IMR-90 (cell line): Measurements from ENCODE around the gene IFI27L2.

Experiments
- CEBPB ChIP-seq: IDR thresholded peaks from 2 replicates; pipeline ENCODE4 v1.6.1; 2012; ENCODE audit warnings: low read depth, low read length, improper control_type of control experiment
- CTCF ChIP-seq: conservative IDR thresholded peaks from 2 replicates; pipeline ENCODE4 v1.5.1; 2012; ENCODE audit warnings: mild to moderate bottlenecking, low read depth, low read length, improper control_type of control experiment
- MAZ ChIP-seq: IDR thresholded peaks from 2 replicates; pipeline ENCODE4 v1.6.1; 2012; ENCODE audit warnings: low read depth, mild to moderate bottlenecking, low read length, improper control_type of control experiment, moderate library complexity, borderline replicate concordance
- MXI1 ChIP-seq: IDR thresholded peaks from 2 replicates; pipeline ENCODE4 v1.6.1; 2012; ENCODE audit warnings: low read depth, mild to moderate bottlenecking, low read length, moderate library complexity, borderline replicate concordance
- NFE2L2 ChIP-seq: fragments of 150-350 bp; IDR thresholded peaks from 2 replicates; pipeline ENCODE4 v1.6.1; 2016; ENCODE audit warnings: low read depth, mild to moderate bottlenecking, low read length
- POLR2A ChIP-seq: IDR thresholded peaks from 2 replicates; pipeline ENCODE4 v1.6.1; 2012; ENCODE audit warnings: mild to moderate bottlenecking, low read depth, low read length
- RAD21 ChIP-seq: IDR thresholded peaks from 2 replicates; pipeline ENCODE4 v1.6.1; 2012; ENCODE audit warnings: low read length, improper control_type of control experiment
- RFX5 ChIP-seq: IDR thresholded peaks from 2 replicates; pipeline ENCODE4 v1.8.0; 2012; ENCODE audit warnings: low read depth, mild to moderate bottlenecking, low read length, moderate library complexity
- SMC3 ChIP-seq: fragments of 150-350 bp; IDR thresholded peaks from 2 replicates; pipeline ENCODE4 v1.6.1; 2016; ENCODE audit warnings: low read depth, mild to moderate bottlenecking, antibody characterized with exemption, low read length, moderate library complexity
- USF2 ChIP-seq: fragments of 150-350 bp; IDR thresholded peaks from 2 replicates; pipeline ENCODE4 v1.6.1; 2017; ENCODE audit warnings: mild to moderate bottlenecking, antibody characterized with exemption, low read length, low read depth

GRCh38 chr14:94097091-94097490 lies 32.3 kb downstream of the IFI27L2 start:
- TF ChIP-seq CTCF: no peak
- no peak for TF ChIP-seq POLR2A
- no peak for TF ChIP-seq USF2
- no peak for TF ChIP-seq RAD21
- no peak for TF ChIP-seq NFE2L2
- no peak for TF ChIP-seq MAZ
- TF ChIP-seq MXI1: no peak
- TF ChIP-seq SMC3: no peak
- TF ChIP-seq CEBPB: no peak
- TF ChIP-seq RFX5: no peak
